ENCODE results near the gene TREML1.
"Not testable (repeated sequence)": the region's sequence is repeated elsewhere in the genome, so short reads cannot be mapped to it uniquely, and the experiment has no call there.

The TREML1 gene

DNA sequence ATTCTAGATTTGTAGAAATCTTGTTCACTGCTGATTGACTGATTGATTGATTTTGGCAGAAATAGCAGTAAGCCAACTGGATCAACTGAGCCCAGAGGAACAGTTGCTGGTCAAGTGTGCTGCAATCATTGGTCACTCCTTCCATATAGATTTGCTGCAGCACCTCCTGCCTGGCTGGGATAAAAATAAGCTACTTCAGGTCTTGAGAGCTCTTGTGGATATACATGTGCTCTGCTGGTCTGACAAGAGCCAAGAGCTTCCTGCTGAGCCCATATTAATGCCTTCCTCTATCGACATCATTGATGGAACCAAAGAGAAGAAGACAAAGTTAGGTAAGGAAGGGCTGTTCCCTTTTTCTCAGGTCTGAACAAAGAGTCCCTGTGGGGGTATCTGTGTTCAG is 31.2 kb downstream of the TREML1 start:
- 100% methylated on average over 1 of the region's 1 CpG for WGBS (ENCODE audit: insufficient coverage)
- POLR2A ChIA-PET, result no interaction called here
- Histone ChIP-seq H3K4me1 (ENCODE audit: control extremely low read depth in 1 of 4, control insufficient read depth in 4 of 4, insufficient read depth in 4 of 4, low read length in 3 of 4) (no peaks in the 10 kb centered on the region), H3K27ac (ENCODE audit: insufficient read depth in 1 of 2, low read depth in 1 of 2, low read length in 2 of 2, poor library complexity in 1 of 2, severe bottlenecking in 2 of 2) (no peak overlapping the region), H3K27me3 (replicated peaks in 2 of 5; ENCODE audit: control insufficient read depth in 4 of 5, insufficient read depth in 5 of 5, low read length in 4 of 5) (no peaks in the 10 kb centered on the region), H3K4me3 (ENCODE audit: control insufficient read depth in 1 of 7, extremely low read depth in 1 of 7, insufficient read depth in 4 of 7, low read depth in 2 of 7, low read length in 6 of 7) (no peak overlapping the region), H3K36me3 (ENCODE audit: control insufficient read depth in 4 of 4, insufficient read depth in 4 of 4, low read length in 3 of 4) (peaks cover 0 to 10% (median 4%) of the 10 kb centered on the region in 4 experiments), H3K9me3 (ENCODE audit: control extremely low read depth in 1 of 5, control insufficient read depth in 4 of 5, insufficient read depth in 2 of 5, low read depth in 1 of 5, low read length in 4 of 5) (peaks cover 0 to 1% (median 0%) of the 10 kb centered on the region in 5 experiments)
- CTCF ChIA-PET, result no interaction called here
- DNase-seq, result no peak

DNA sequence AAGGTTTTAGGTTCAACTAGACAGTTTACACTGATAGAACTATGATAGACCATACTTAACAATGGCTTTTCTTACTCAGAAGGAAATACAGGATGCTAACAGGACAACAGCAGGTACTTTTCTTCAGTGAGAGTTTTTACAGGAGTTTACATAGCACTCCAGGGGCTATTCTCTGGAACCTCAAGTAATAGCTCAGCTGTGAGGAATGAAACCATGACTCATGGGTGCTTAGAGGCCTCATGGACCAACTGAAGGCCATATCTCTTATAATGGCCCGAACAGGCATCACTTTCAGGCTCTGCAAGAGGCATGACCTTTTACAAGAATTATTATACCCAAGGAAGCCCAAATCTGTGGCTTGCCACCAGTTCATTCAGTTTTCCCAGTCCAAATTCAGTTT is 31.8 kb downstream of the TREML1 start:
- Histone ChIP-seq H3K4me3 (ENCODE audit: control insufficient read depth in 1 of 7, extremely low read depth in 1 of 7, insufficient read depth in 4 of 7, low read depth in 2 of 7, low read length in 6 of 7) (no peak overlapping the region), H3K9me3 (ENCODE audit: control extremely low read depth in 1 of 5, control insufficient read depth in 4 of 5, insufficient read depth in 2 of 5, low read depth in 1 of 5, low read length in 4 of 5) (peaks cover 0 to 1% (median 0%) of the 10 kb centered on the region in 5 experiments), H3K27ac (ENCODE audit: insufficient read depth in 1 of 2, low read depth in 1 of 2, low read length in 2 of 2, poor library complexity in 1 of 2, severe bottlenecking in 2 of 2) (no peak overlapping the region), H3K36me3 (ENCODE audit: control insufficient read depth in 4 of 4, insufficient read depth in 4 of 4, low read length in 3 of 4) (peaks cover 0 to 10% (median 4%) of the 10 kb centered on the region in 4 experiments), H3K27me3 (replicated peaks in 2 of 5; ENCODE audit: control insufficient read depth in 4 of 5, insufficient read depth in 5 of 5, low read length in 4 of 5) (no peaks in the 10 kb centered on the region), H3K4me1 (ENCODE audit: control extremely low read depth in 1 of 4, control insufficient read depth in 4 of 4, insufficient read depth in 4 of 4, low read length in 3 of 4) (no peaks in the 10 kb centered on the region)
- ChIA-PET CTCF (no interaction called here), POLR2A (no interaction called here)
- no peak for DNase-seq
- no CpG with 5 or more reads among the region's 1 CpG for WGBS (ENCODE audit: insufficient coverage)

DNA sequence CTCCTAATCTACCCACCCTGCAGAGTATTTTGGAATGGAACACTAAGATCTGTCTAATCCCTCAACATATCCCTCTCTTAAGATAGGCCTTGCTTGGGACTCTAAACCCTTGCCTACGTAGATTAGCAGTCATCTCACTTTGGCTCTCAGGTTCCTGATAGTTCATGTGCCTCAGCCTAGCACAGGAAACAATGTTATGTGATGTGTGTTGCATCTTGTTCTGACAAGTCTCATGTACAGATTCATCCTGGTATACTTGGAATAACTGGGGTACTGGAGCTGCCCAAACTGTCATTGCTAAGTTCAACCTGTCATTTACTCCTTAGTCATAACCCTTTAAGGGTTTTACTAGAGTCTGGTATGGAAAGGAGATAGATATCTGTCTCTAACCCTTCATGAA is 34.1 kb downstream of the TREML1 start:
- H3K9me3 ChIP-seq (ENCODE audit: control extremely low read depth in 1 of 5, control insufficient read depth in 4 of 5, insufficient read depth in 2 of 5, low read depth in 1 of 5, low read length in 4 of 5), result peaks cover 0 to 1% (median 0%) of the 10 kb centered on the region in 5 experiments
- POLR2A ChIA-PET, result no interaction called here
- H3K27ac ChIP-seq (ENCODE audit: insufficient read depth in 1 of 2, low read depth in 1 of 2, low read length in 2 of 2, poor library complexity in 1 of 2, severe bottlenecking in 2 of 2), result no peak overlapping the region
- WGBS (ENCODE audit: insufficient coverage), result no CpG with 5 or more reads among the region's 1 CpG
- CTCF ChIA-PET, result interaction anchor here (1.5 kb wide), 1 partner anchor 10 kb away, joined by 4 read pairs; no protein-coding TSS in a partner anchor
- H3K36me3 ChIP-seq (ENCODE audit: control insufficient read depth in 4 of 4, insufficient read depth in 4 of 4, low read length in 3 of 4), result peaks cover 0 to 10% (median 4%) of the 10 kb centered on the region in 4 experiments
- no peaks in the 10 kb centered on the region for H3K27me3 ChIP-seq (replicated peaks in 2 of 5; ENCODE audit: control insufficient read depth in 4 of 5, insufficient read depth in 5 of 5, low read length in 4 of 5)
- no peaks in the 10 kb centered on the region for H3K4me1 ChIP-seq (ENCODE audit: control extremely low read depth in 1 of 4, control insufficient read depth in 4 of 4, insufficient read depth in 4 of 4, low read length in 3 of 4)
- no peak for DNase-seq
- no peak overlapping the region for H3K4me3 ChIP-seq (ENCODE audit: control insufficient read depth in 1 of 7, extremely low read depth in 1 of 7, insufficient read depth in 4 of 7, low read depth in 2 of 7, low read length in 6 of 7)

DNA sequence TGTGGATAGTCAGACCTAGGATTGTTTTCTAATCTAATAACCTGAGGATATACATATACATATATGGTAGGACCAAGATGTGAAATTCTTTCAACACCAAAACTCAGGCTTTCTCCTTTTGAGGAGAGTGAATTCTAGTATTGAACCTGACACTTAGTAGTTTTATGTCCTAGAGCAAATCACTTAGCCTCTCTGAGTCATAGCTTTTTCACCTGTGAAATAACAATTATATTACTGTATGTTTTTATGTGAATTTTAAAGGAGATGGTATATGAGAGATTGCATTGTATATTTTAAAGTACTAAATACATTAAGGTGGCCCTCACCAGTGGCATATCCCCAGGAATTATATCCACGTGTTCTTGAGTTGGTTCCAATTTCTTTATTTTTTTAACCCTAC is 34.6 kb downstream of the TREML1 start:
- Histone ChIP-seq H3K9me3 (ENCODE audit: control extremely low read depth in 1 of 5, control insufficient read depth in 4 of 5, insufficient read depth in 2 of 5, low read depth in 1 of 5, low read length in 4 of 5) (peaks cover 0 to 1% (median 0%) of the 10 kb centered on the region in 5 experiments), H3K4me3 (ENCODE audit: control insufficient read depth in 1 of 7, extremely low read depth in 1 of 7, insufficient read depth in 4 of 7, low read depth in 2 of 7, low read length in 6 of 7) (no peak overlapping the region), H3K4me1 (ENCODE audit: control extremely low read depth in 1 of 4, control insufficient read depth in 4 of 4, insufficient read depth in 4 of 4, low read length in 3 of 4) (no peaks in the 10 kb centered on the region), H3K27me3 (replicated peaks in 2 of 5; ENCODE audit: control insufficient read depth in 4 of 5, insufficient read depth in 5 of 5, low read length in 4 of 5) (no peaks in the 10 kb centered on the region), H3K27ac (ENCODE audit: insufficient read depth in 1 of 2, low read depth in 1 of 2, low read length in 2 of 2, poor library complexity in 1 of 2, severe bottlenecking in 2 of 2) (no peak overlapping the region), H3K36me3 (ENCODE audit: control insufficient read depth in 4 of 4, insufficient read depth in 4 of 4, low read length in 3 of 4) (peaks cover 0 to 10% (median 4%) of the 10 kb centered on the region in 4 experiments)
- POLR2A ChIA-PET, result no interaction called here
- no peak for DNase-seq
- CTCF ChIA-PET, result interaction anchor here (1.5 kb wide), 1 partner anchor 9 kb away, joined by 4 read pairs; no protein-coding TSS in a partner anchor
- no CpG with 5 or more reads among the region's 1 CpG for WGBS (ENCODE audit: insufficient coverage)

DNA sequence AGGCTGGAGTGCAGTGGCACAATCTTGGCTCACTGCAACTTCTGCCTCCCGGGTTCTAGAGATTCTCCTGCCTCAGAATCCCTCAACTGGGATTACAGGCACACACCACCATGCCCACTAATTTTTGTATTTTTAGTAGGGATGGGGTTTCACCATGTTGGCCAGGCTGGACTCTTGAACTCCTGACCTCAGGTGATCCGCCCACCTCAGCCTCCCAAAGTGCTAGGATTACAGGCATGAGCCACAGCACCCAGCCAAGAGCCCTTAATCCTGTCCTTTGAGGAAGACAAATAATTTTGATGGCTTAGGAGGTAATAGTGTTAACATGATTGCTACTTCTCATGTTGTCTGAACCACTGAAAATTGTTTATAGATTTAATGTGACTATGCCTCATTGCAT is 39.1 kb downstream of the TREML1 start:
- H3K36me3 ChIP-seq (ENCODE audit: control insufficient read depth in 4 of 4, insufficient read depth in 4 of 4, low read length in 3 of 4); H3K4me3 ChIP-seq (ENCODE audit: control insufficient read depth in 1 of 7, extremely low read depth in 1 of 7, insufficient read depth in 4 of 7, low read depth in 2 of 7, low read length in 6 of 7); H3K4me1 ChIP-seq (ENCODE audit: control extremely low read depth in 1 of 4, control insufficient read depth in 4 of 4, insufficient read depth in 4 of 4, low read length in 3 of 4); POLR2A ChIA-PET; H3K9me3 ChIP-seq (ENCODE audit: control extremely low read depth in 1 of 5, control insufficient read depth in 4 of 5, insufficient read depth in 2 of 5, low read depth in 1 of 5, low read length in 4 of 5); CTCF ChIA-PET; DNase-seq; H3K27ac ChIP-seq (ENCODE audit: insufficient read depth in 1 of 2, low read depth in 1 of 2, low read length in 2 of 2, poor library complexity in 1 of 2, severe bottlenecking in 2 of 2); H3K27me3 ChIP-seq (replicated peaks in 2 of 5; ENCODE audit: control insufficient read depth in 4 of 5, insufficient read depth in 5 of 5, low read length in 4 of 5): not testable (repeated sequence)
- WGBS (ENCODE audit: insufficient coverage), result 100% methylated on average over 1 of the region's 2 CpGs

DNA sequence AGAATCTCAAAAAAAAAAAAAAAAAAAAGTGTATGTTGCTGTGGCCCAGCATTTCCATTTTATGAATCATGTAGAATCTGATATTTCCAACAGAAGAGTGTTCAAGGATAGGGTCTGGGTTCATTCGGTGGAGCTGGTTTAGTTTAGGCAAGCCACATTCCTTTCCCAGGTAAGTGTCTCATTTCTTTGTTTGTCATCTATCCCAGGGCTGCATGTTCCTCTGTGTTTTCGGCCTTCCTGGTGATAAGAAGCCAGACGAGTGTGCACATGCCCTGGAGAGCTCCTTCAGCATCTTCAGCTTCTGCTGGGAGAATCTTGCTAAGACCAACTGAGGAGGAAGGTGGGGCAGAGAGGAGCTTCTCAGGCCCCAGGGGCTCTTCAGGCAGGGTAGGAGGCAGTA is 43.1 kb downstream of the TREML1 start:
- H3K4me1 ChIP-seq (ENCODE audit: control extremely low read depth in 1 of 4, control insufficient read depth in 4 of 4, insufficient read depth in 4 of 4, low read length in 3 of 4), result no peaks in the 10 kb centered on the region
- H3K4me3 ChIP-seq (ENCODE audit: control insufficient read depth in 1 of 7, extremely low read depth in 1 of 7, insufficient read depth in 4 of 7, low read depth in 2 of 7, low read length in 6 of 7), result no peak overlapping the region
- no peak for DNase-seq
- H3K27ac ChIP-seq (ENCODE audit: insufficient read depth in 1 of 2, low read depth in 1 of 2, low read length in 2 of 2, poor library complexity in 1 of 2, severe bottlenecking in 2 of 2), result no peak overlapping the region
- ChIA-PET POLR2A (no interaction called here), CTCF (interaction anchor here (0.6 to 1.6 kb wide), 4 partner anchors 8 to 484 kb away, joined by 3 to 4 read pairs (median 4); no protein-coding TSS in a partner anchor)
- no peaks in the 10 kb centered on the region for H3K9me3 ChIP-seq (ENCODE audit: control extremely low read depth in 1 of 5, control insufficient read depth in 4 of 5, insufficient read depth in 2 of 5, low read depth in 1 of 5, low read length in 4 of 5)
- H3K36me3 ChIP-seq (ENCODE audit: control insufficient read depth in 4 of 4, insufficient read depth in 4 of 4, low read length in 3 of 4), result peaks cover 0 to 7% (median 0%) of the 10 kb centered on the region in 4 experiments
- no peaks in the 10 kb centered on the region for H3K27me3 ChIP-seq (replicated peaks in 2 of 5; ENCODE audit: control insufficient read depth in 4 of 5, insufficient read depth in 5 of 5, low read length in 4 of 5)
- 100% methylated on average over 3 of the region's 3 CpGs for whole genome bisulfite sequencing (ENCODE audit: insufficient coverage)

DNA sequence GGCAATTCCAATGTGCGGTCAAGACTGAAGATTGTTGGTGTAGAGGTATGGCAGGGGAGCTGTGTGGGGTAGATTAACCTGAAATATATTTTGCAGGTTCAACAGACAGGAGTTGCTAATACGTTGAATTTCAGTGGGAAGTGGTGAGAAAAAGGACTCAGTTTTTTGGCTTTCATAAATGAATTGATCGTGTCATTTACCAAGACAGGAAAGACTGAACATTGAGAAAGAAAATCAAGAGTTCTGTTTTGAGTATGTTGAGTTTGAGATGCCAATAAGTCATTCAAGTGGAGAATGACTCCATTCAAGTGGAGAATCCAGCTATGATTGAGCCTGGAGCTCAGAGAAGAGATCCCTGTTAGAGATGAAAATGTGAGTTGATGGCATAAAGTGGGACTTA is 50.3 kb downstream of the TREML1 start:
- Histone ChIP-seq H3K27me3 (replicated peaks in 2 of 5; ENCODE audit: control insufficient read depth in 4 of 5, insufficient read depth in 5 of 5, low read length in 4 of 5) (no peaks in the 10 kb centered on the region), H3K9me3 (ENCODE audit: control extremely low read depth in 1 of 5, control insufficient read depth in 4 of 5, insufficient read depth in 2 of 5, low read depth in 1 of 5, low read length in 4 of 5) (no peaks in the 10 kb centered on the region), H3K27ac (ENCODE audit: insufficient read depth in 1 of 2, low read depth in 1 of 2, low read length in 2 of 2, poor library complexity in 1 of 2, severe bottlenecking in 2 of 2) (no peak overlapping the region), H3K4me3 (ENCODE audit: control insufficient read depth in 1 of 7, extremely low read depth in 1 of 7, insufficient read depth in 4 of 7, low read depth in 2 of 7, low read length in 6 of 7) (no peak overlapping the region), H3K36me3 (ENCODE audit: control insufficient read depth in 4 of 4, insufficient read depth in 4 of 4, low read length in 3 of 4) (peaks cover 0 to 30% (median 13%) of the 10 kb centered on the region in 4 experiments), H3K4me1 (ENCODE audit: control extremely low read depth in 1 of 4, control insufficient read depth in 4 of 4, insufficient read depth in 4 of 4, low read length in 3 of 4) (no peaks in the 10 kb centered on the region)
- ChIA-PET POLR2A (no interaction called here), CTCF (interaction anchor here (0.7 to 5.2 kb wide), 5 partner anchors 10 to 95 kb away, joined by 3 to 33 read pairs (median 3); partner anchors contain the start of gene UNC5CL)
- DNase-seq, result no peak
- 92% methylated on average over 3 of the region's 3 CpGs for WGBS (ENCODE audit: insufficient coverage)

All from common myeloid progenitor, CD34-positive (primary cell).